Muscle layer of colon (tissue), 2 donors: Measurements from ENCODE around the gene FAM241A.
"Not testable (repeated sequence)": the region's sequence is repeated elsewhere in the genome, so short reads cannot be mapped to it uniquely, and the experiment has no call there.

Experiments
- H3K27ac ChIP-seq: one replicate; pipeline ENCODE4 v1.7.0; 2013; ENCODE audit warnings: low read depth, mild to moderate bottlenecking, low read length, moderate library complexity
- H3K27me3 ChIP-seq, 2 donors: one replicate each; pipeline ENCODE4 v1.7.0; 2013; ENCODE audit warnings: low read length in 2 of 2, mild to moderate bottlenecking in 2 of 2; ENCODE audit not compliant: insufficient read depth in 2 of 2, control insufficient read depth in 1 of 2
- H3K36me3 ChIP-seq: one replicate; pipeline ENCODE4 v1.7.0; 2013; ENCODE audit warnings: mild to moderate bottlenecking, low read length; ENCODE audit not compliant: insufficient read depth
- H3K4me1 ChIP-seq: one replicate; pipeline ENCODE4 v1.7.0; 2013; ENCODE audit warnings: mild to moderate bottlenecking, low read length; ENCODE audit not compliant: insufficient read depth
- H3K4me3 ChIP-seq, 2 donors: one replicate each; pipeline ENCODE4 v1.7.0; 2013; ENCODE audit warnings: low read length in 2 of 2, low read depth in 1 of 2, mild to moderate bottlenecking in 1 of 2, moderate library complexity in 1 of 2
- H3K9ac ChIP-seq: one replicate; pipeline ENCODE4 v1.7.0; 2013; ENCODE audit warnings: low read length
- H3K9me3 ChIP-seq: one replicate; pipeline ENCODE4 v1.7.0; 2013; ENCODE audit warnings: mild to moderate bottlenecking, low read length
- donor health status: abdominal sarcoma.
- donor health status: Adenocarcinoma of cecum.

The FAM241A gene

GRCh38 chr4:112203593-112203992, 58.3 kb downstream of the FAM241A start:
- H3K9ac ChIP-seq, result no peak overlapping the region
- H3K4me3 ChIP-seq, result no peak overlapping the region
- H3K4me1 ChIP-seq, result no peaks in the 10 kb centered on the region

GRCh38 chr4:112206431-112206830, 61.2 kb downstream of the FAM241A start:
- Histone ChIP-seq H3K36me3 (no peaks in the 10 kb centered on the region), H3K27me3 (no peaks in the 10 kb centered on the region), H3K27ac (no peak overlapping the region), H3K9me3 (no peaks in the 10 kb centered on the region), H3K9ac (no peak overlapping the region), H3K4me1 (no peaks in the 10 kb centered on the region), H3K4me3 (no peak overlapping the region)

More at GRCh38 chr4:112203593-112203992, 58.3 kb downstream of the FAM241A start:
- Histone ChIP-seq H3K9me3 (no peaks in the 10 kb centered on the region), H3K36me3 (no peaks in the 10 kb centered on the region), H3K27ac (no peak overlapping the region), H3K27me3 (no peaks in the 10 kb centered on the region)

GRCh38 chr4:112208137-112209095, 63.2 kb downstream of the FAM241A start:
- not testable (repeated sequence) for H3K27ac ChIP-seq, H3K27me3 ChIP-seq, H3K9ac ChIP-seq, H3K4me1 ChIP-seq, H3K36me3 ChIP-seq, H3K4me3 ChIP-seq, H3K9me3 ChIP-seq

- no peak overlapping the region for H3K27ac ChIP-seq
- H3K36me3 ChIP-seq, result no peaks in the 10 kb centered on the region
- H3K27me3 ChIP-seq, result no peaks in the 10 kb centered on the region
- no peak overlapping the region for H3K9ac ChIP-seq
- no peaks in the 10 kb centered on the region for H3K9me3 ChIP-seq
- no peak overlapping the region for H3K4me3 ChIP-seq
- no peaks in the 10 kb centered on the region for H3K4me1 ChIP-seq
Measured at GRCh38 chr4:112210777-112211176, 65.5 kb downstream of the FAM241A start.

- Histone ChIP-seq H3K9me3 (no peaks in the 10 kb centered on the region), H3K27me3 (no peaks in the 10 kb centered on the region), H3K4me3 (no peak overlapping the region)
Measured at GRCh38 chr4:112213091-112213490, 67.8 kb downstream of the FAM241A start.

GRCh38 chr4:112213856-112214255, 68.6 kb downstream of the FAM241A start:
- Histone ChIP-seq H3K9ac (no peak overlapping the region), H3K4me1 (no peaks in the 10 kb centered on the region), H3K27me3 (no peaks in the 10 kb centered on the region), H3K27ac (no peak overlapping the region), H3K4me3 (no peak overlapping the region), H3K9me3 (no peaks in the 10 kb centered on the region), H3K36me3 (no peaks in the 10 kb centered on the region)

More at GRCh38 chr4:112213091-112213490, 67.8 kb downstream of the FAM241A start:
- Histone ChIP-seq H3K36me3 (no peaks in the 10 kb centered on the region), H3K27ac (no peak overlapping the region), H3K9ac (no peak overlapping the region), H3K4me1 (no peaks in the 10 kb centered on the region)

- Histone ChIP-seq H3K4me3 (no peak overlapping the region), H3K4me1 (no peaks in the 10 kb centered on the region), H3K9me3 (no peaks in the 10 kb centered on the region), H3K36me3 (no peaks in the 10 kb centered on the region), H3K9ac (no peak overlapping the region), H3K27ac (no peak overlapping the region), H3K27me3 (no peaks in the 10 kb centered on the region)
Measured at GRCh38 chr4:112214390-112215264, 69.4 kb downstream of the FAM241A start.

- H3K4me1 ChIP-seq, result no peaks in the 10 kb centered on the region
- no peak overlapping the region for H3K27ac ChIP-seq
- no peak overlapping the region for H3K9ac ChIP-seq
- no peak overlapping the region for H3K4me3 ChIP-seq
- H3K27me3 ChIP-seq, result no peaks in the 10 kb centered on the region
- no peaks in the 10 kb centered on the region for H3K9me3 ChIP-seq
- H3K36me3 ChIP-seq, result no peaks in the 10 kb centered on the region
Measured at GRCh38 chr4:112219826-112220366, 74.6 kb downstream of the FAM241A start.

- no peaks in the 10 kb centered on the region for H3K9me3 ChIP-seq
- H3K27me3 ChIP-seq, result no peaks in the 10 kb centered on the region
- no peak overlapping the region for H3K9ac ChIP-seq
- H3K36me3 ChIP-seq, result no peaks in the 10 kb centered on the region
- no peaks in the 10 kb centered on the region for H3K4me1 ChIP-seq
- H3K4me3 ChIP-seq, result no peak overlapping the region
- H3K27ac ChIP-seq, result no peak overlapping the region
Measured at GRCh38 chr4:112222219-112222955, 77.1 kb downstream of the FAM241A start.

- no peaks in the 10 kb centered on the region for H3K36me3 ChIP-seq
- H3K27ac ChIP-seq, result no peak overlapping the region
- no peak overlapping the region for H3K9ac ChIP-seq
- no peak overlapping the region for H3K4me3 ChIP-seq
- H3K4me1 ChIP-seq, result peaks cover 1% of the 10 kb centered on the region
- H3K9me3 ChIP-seq, result no peaks in the 10 kb centered on the region
- no peaks in the 10 kb centered on the region for H3K27me3 ChIP-seq
Measured at GRCh38 chr4:112225157-112225556, 79.9 kb downstream of the FAM241A start.
